Keratinocyte (primary cell): ENCODE results near the gene CNNM4. TPM values are rescaled to one million over a fixed set of nuclear protein-coding genes. Genes with fewer than 3 reads are reported as not detected.

ENCODE experiments used
- DNase-seq: peaks from one replicate; pipeline ENCODE4 v3.0.0-alpha.2; 2011; ENCODE audit warnings: low read depth, missing footprints, low spot score
- FAIRE-seq: peaks from 2 replicates; lab custom pipeline; 2011; peaks lifted over from hg19 to GRCh38; lab: Jason Lieb, UNC
- H2AFZ ChIP-seq: 2 replicates; pipeline ENCODE4 v1.6.0; 2012; ENCODE audit warnings: low read length, control low read depth, inconsistent platforms; ENCODE audit not compliant: control insufficient read depth
- H3K27ac ChIP-seq: 2 replicates; pipeline ENCODE4 v1.5.1; 2011; ENCODE audit warnings: low read length; ENCODE audit not compliant: control insufficient read depth, insufficient read depth
- H3K27me3 ChIP-seq: 3 replicates; pipeline ENCODE4 v1.6.0; 2011; ENCODE audit warnings: low read length; ENCODE audit not compliant: control insufficient read depth, insufficient read depth; ENCODE audit errors: extremely low read depth
- H3K36me3 ChIP-seq, 2 experiments: 2 replicates in 1 of 2; 3 replicates in 1 of 2; pipeline ENCODE4 v1.5.1; 2011; ENCODE audit warnings: low read length in 2 of 2, mild to moderate bottlenecking in 1 of 2; ENCODE audit not compliant: control insufficient read depth in 2 of 2, insufficient read depth in 2 of 2; ENCODE audit errors: extremely low read depth in 1 of 2
- H3K4me1 ChIP-seq: 3 replicates; pipeline ENCODE4 v1.5.1; 2011; ENCODE audit warnings: low read length; ENCODE audit not compliant: control insufficient read depth, insufficient read depth; ENCODE audit errors: extremely low read depth
- H3K4me2 ChIP-seq: 3 replicates; pipeline ENCODE4 v1.6.0; 2011; ENCODE audit warnings: low read depth, low read length; ENCODE audit not compliant: control insufficient read depth, insufficient read depth; ENCODE audit errors: extremely low read depth
- H3K4me3 ChIP-seq, 3 experiments: fragments of 200-600 bp in 1 of 3; sonication (generic) in 1 of 3; 2 replicates in 2 of 3; 3 replicates in 1 of 3; pipeline ENCODE4 v1.5.1; 2011 to 2016; ENCODE audit warnings: low read length in 3 of 3, mild to moderate bottlenecking in 3 of 3, control low read depth in 2 of 3, inconsistent platforms in 1 of 3, low read depth in 1 of 3, mixed read lengths in 1 of 3, mixed run types in 1 of 3, moderate library complexity in 1 of 3; ENCODE audit not compliant: control insufficient read depth in 2 of 3, insufficient read depth in 2 of 3; ENCODE audit errors: extremely low read depth in 1 of 3
- H3K79me2 ChIP-seq: 2 replicates; pipeline ENCODE4 v1.6.0; 2012; ENCODE audit warnings: low read length; ENCODE audit not compliant: control insufficient read depth, insufficient read depth
- H3K9ac ChIP-seq: 3 replicates; pipeline ENCODE4 v1.6.0; 2011; ENCODE audit warnings: low read length; ENCODE audit not compliant: control insufficient read depth, insufficient read depth; ENCODE audit errors: extremely low read depth
- H3K9me1 ChIP-seq: 3 replicates; pipeline ENCODE4 v1.6.0; 2011; ENCODE audit warnings: low read length; ENCODE audit not compliant: control insufficient read depth, insufficient read depth; ENCODE audit errors: extremely low read depth
- H3K9me3 ChIP-seq: 2 replicates; pipeline ENCODE4 v1.5.1; 2012; ENCODE audit warnings: low read depth, low read length; ENCODE audit not compliant: control insufficient read depth
- H4K20me1 ChIP-seq: 3 replicates; pipeline ENCODE4 v1.6.0; 2011; ENCODE audit warnings: low read length; ENCODE audit not compliant: control insufficient read depth, insufficient read depth; ENCODE audit errors: extremely low read depth
- CTCF ChIP-seq, 3 experiments: IDR thresholded peaks in 1 of 3; conservative IDR thresholded peaks in 1 of 3; optimal IDR thresholded peaks in 1 of 3; 2 replicates in 2 of 3; 3 replicates in 1 of 3; pipeline versions ENCODE3 to v1.5.1; 2011; ENCODE audit warnings: low read length in 3 of 3, mild to moderate bottlenecking in 3 of 3, moderate library complexity in 2 of 3, control low read depth in 1 of 3, inconsistent platforms in 1 of 3; ENCODE audit not compliant: insufficient read depth in 2 of 3; ENCODE audit errors: extremely low read depth in 1 of 3
- EZH2 ChIP-seq: IDR thresholded peaks from one replicate; pipeline ENCODE4 v1.6.1; 2012; ENCODE audit warnings: inconsistent platforms, mild to moderate bottlenecking, low read length, moderate library complexity
- dilution Hi-C: fragments of 300-500 bp; cut with MboI; formaldehyde crosslinking; loops from one replicate; pipeline ENCODE4 v1.7.0; 2020; ENCODE audit warnings: low sequenced_read_pairs; ENCODE audit not compliant: extremely low pct_ligation_motif_present
- polyA plus RNA-seq, 5 experiments: library from polyadenylated mRNA; depleted of rRNA in 3 of 5; stranded (reverse) in 3 of 5; stranded (forward) in 1 of 5; unstranded in 1 of 5; fragments of >200 nt; gene quantifications; 1 replicate in 1 of 5; 2 replicates in 3 of 5; 3 replicates in 1 of 5; pipeline versions ENCODE4 v1.2.1 to v1.2.3, GENCODE V29; 2011 to 2012; ENCODE audit warnings: missing spikeins in 2 of 5, low read depth in 1 of 5, low replicate concordance in 1 of 5
- small RNA-seq, 3 experiments: library from RNA; depleted of rRNA; stranded (forward); fragments of <200 nt; gene quantifications; one replicate each; pipeline ENCODE3, GENCODE V24; 2012; ENCODE audit warnings: low read depth in 3 of 3, low replicate concordance in 1 of 3; ENCODE audit not compliant: insufficient read length in 3 of 3

Gene CNNM4
- polyA plus RNA-seq, 1 donor (not counting 4 experiments of a cell fraction or from before 2014, with no cell fraction given): 4.4 TPM

- H3K9me1 ChIP-seq: no peaks in the 10 kb centered on the region
- H3K27ac ChIP-seq: no peak overlapping the region
- no peaks in the 10 kb centered on the region for H3K9me3 ChIP-seq
- no peaks in the 10 kb centered on the region for H3K27me3 ChIP-seq
- H3K4me2 ChIP-seq: no peak overlapping the region
- no peak overlapping the region for H3K9ac ChIP-seq
- no peak for FAIRE-seq
- H3K79me2 ChIP-seq: peaks cover 8% of the 10 kb centered on the region
- H4K20me1 ChIP-seq: no peaks in the 10 kb centered on the region
- no peak for DNase-seq
- dilution Hi-C loops: no loop called here
- TF ChIP-seq EZH2 (no peak), CTCF (optimal IDR thresholded peaks at IDR 0.05 in 1 of 3, IDR thresholded peaks at IDR 0.05 in 1 of 3, conservative IDR thresholded peaks at IDR 0.05 in 1 of 3; ENCODE audit: extremely low read depth in 1 of 3, insufficient read depth in 2 of 3, low read length in 3 of 3) (no peak)
- H2AFZ ChIP-seq: no peak overlapping the region
- peaks cover 10% of the 10 kb centered on the region for H3K4me1 ChIP-seq
- no peak overlapping the region for H3K4me3 ChIP-seq
- H3K36me3 ChIP-seq: peaks cover 22 to 34% of the 10 kb centered on the region in 2 experiments
Measured at GRCh38 chr2:96860065-96861029, 99.6 kb downstream of the CNNM4 start.

GRCh38 chr2:96861074-96861473, 100.4 kb downstream of the CNNM4 start:
- peaks cover 26 to 40% of the 10 kb centered on the region in 2 experiments for H3K36me3 ChIP-seq
- TF ChIP-seq EZH2 (no peak), CTCF (optimal IDR thresholded peaks at IDR 0.05 in 1 of 3, IDR thresholded peaks at IDR 0.05 in 1 of 3, conservative IDR thresholded peaks at IDR 0.05 in 1 of 3; ENCODE audit: extremely low read depth in 1 of 3, insufficient read depth in 2 of 3, low read length in 3 of 3) (no peak)
- FAIRE-seq (no peak), DNase-seq (no peak)
- H3K27ac ChIP-seq: no peak overlapping the region
- dilution Hi-C loops: no loop called here
- no peak overlapping the region for H3K4me2 ChIP-seq
- H3K4me3 ChIP-seq: no peak overlapping the region
- H2AFZ ChIP-seq: no peak overlapping the region
- no peaks in the 10 kb centered on the region for H3K9me3 ChIP-seq
- no peaks in the 10 kb centered on the region for H4K20me1 ChIP-seq
- no peaks in the 10 kb centered on the region for H3K9me1 ChIP-seq
- H3K27me3 ChIP-seq: no peaks in the 10 kb centered on the region
- peaks cover 8% of the 10 kb centered on the region for H3K79me2 ChIP-seq
- no peak overlapping the region for H3K9ac ChIP-seq
- peaks cover 10% of the 10 kb centered on the region for H3K4me1 ChIP-seq

Small RNA genes lying within 50 kb of the gene (small RNA-seq; reads per million reads assigned to genes)
- 0 reads per million in 3 experiments for gene MIR3127

Other genes with a start within 250 kb of the CNNM4 start
- gene ARID5A, start 224.2 kb upstream of the CNNM4 start, polyA plus RNA-seq: 1.6 to 2.8 TPM (median 1.9 TPM) in 3 replicates
- gene KANSL3, start 122.6 kb upstream of the CNNM4 start, polyA plus RNA-seq: 11.4 to 13.6 TPM (median 12.9 TPM) in 3 replicates
- 0.01 to 0.03 TPM (median 0.01 TPM) in 3 replicates for gene FER1L5, start 118.1 kb upstream of the CNNM4 start, polyA plus RNA-seq
- 20.7 to 22.9 TPM (median 20.8 TPM) in 3 replicates for gene LMAN2L, start 20.8 kb upstream of the CNNM4 start, polyA plus RNA-seq
- 2.3 to 3.1 TPM (median 2.6 TPM) in 3 replicates for gene CNNM3, start 55.4 kb downstream of the CNNM4 start, polyA plus RNA-seq
- gene ANKRD23, start 83.1 kb downstream of the CNNM4 start, polyA plus RNA-seq: 0.39 to 2.0 TPM (median 1.4 TPM) in 3 replicates
- gene ANKRD39, start 97.1 kb downstream of the CNNM4 start, polyA plus RNA-seq: 6.6 to 8.3 TPM (median 7.2 TPM) in 3 replicates
- gene SEMA4C, start 109.2 kb downstream of the CNNM4 start, polyA plus RNA-seq: 6.9 to 10.2 TPM (median 7.5 TPM) in 3 replicates
- gene FAM178B, start 225.7 kb downstream of the CNNM4 start, polyA plus RNA-seq: 0.09 to 0.12 TPM in 2 of 3 replicates, not detected in the other